Panc1 (cell line): ENCODE data around the gene USP10. TPM values are rescaled to one million over a fixed set of nuclear protein-coding genes. Genes with fewer than 3 reads are reported as not detected.

Experiments used
- ATAC-seq: fragments of 200-7000 bp; cut with Tn5 transposase; 2 replicates; pipeline ENCODE4 v1.9.1; 2020; ENCODE audit warnings: mild to moderate bottlenecking, moderate library complexity
- BruUV-seq: library from RNA; stranded (reverse); fragments of 400-500 nt; replicated peaks from 2 replicates; lab custom pipeline; 2021; lab: Mats Ljungman, UMichigan
- CTCF ChIA-PET: fragments of 300-600 bp; sonication (Branson Sonifier 250); formaldehyde crosslinking; loops from one replicate; lab custom pipeline; 2022; ENCODE audit warnings: antibody characterized with exemption; lab: Charles Lee
- POLR2A ChIA-PET: fragments of 300-600 bp; sonication (Branson Sonifier 250); formaldehyde crosslinking; loops from one replicate; lab custom pipeline; 2022; ENCODE audit warnings: antibody characterized with exemption; lab: Charles Lee
- DNase-seq: peaks from one replicate; pipeline ENCODE4 v3.0.0-alpha.2; 2010; ENCODE audit warnings: low read depth, low spot score
- H3K27ac ChIP-seq: 2 replicates; pipeline ENCODE4 v1.5.1; 2011; ENCODE audit warnings: mild to moderate bottlenecking, low read length, inconsistent platforms
- H3K27me3 ChIP-seq: fragments of 200-500 bp; sonication (Bioruptor generic); 2 replicates; pipeline ENCODE4 v1.6.0; 2014; ENCODE audit warnings: low read length, inconsistent platforms; ENCODE audit not compliant: control insufficient read depth, insufficient read depth
- H3K36me3 ChIP-seq: fragments of 200-500 bp; sonication (Bioruptor generic); 2 replicates; pipeline ENCODE4 v1.5.1; 2014; ENCODE audit warnings: inconsistent platforms, mild to moderate bottlenecking, low read length, moderate library complexity; ENCODE audit not compliant: control insufficient read depth, insufficient read depth
- H3K4me1 ChIP-seq: 2 replicates; pipeline ENCODE4 v1.5.1; 2011; ENCODE audit warnings: inconsistent platforms, mild to moderate bottlenecking, low read length, moderate library complexity; ENCODE audit not compliant: control insufficient read depth, insufficient read depth
- H3K4me3 ChIP-seq, 2 experiments: 2 replicates each; pipeline ENCODE4 v1.5.1; 2011 to 2012; ENCODE audit warnings: low read depth in 2 of 2, low read length in 2 of 2, mild to moderate bottlenecking in 2 of 2, inconsistent platforms in 1 of 2, moderate library complexity in 1 of 2
- H3K9me3 ChIP-seq: fragments of 200-500 bp; sonication (Bioruptor generic); 2 replicates; pipeline ENCODE4 v1.5.1; 2014; ENCODE audit warnings: low read depth, mild to moderate bottlenecking, inconsistent platforms, low read length, moderate library complexity; ENCODE audit not compliant: control insufficient read depth, insufficient read depth
- POLR2AphosphoS5 ChIP-seq: IDR thresholded peaks from 2 replicates; pipeline ENCODE4 v1.6.1; 2012; ENCODE audit warnings: mild to moderate bottlenecking, low read depth, low read length, moderate library complexity
- SIN3A ChIP-seq: IDR thresholded peaks from 2 replicates; pipeline ENCODE4 v1.6.1; 2012; ENCODE audit warnings: low read depth, mild to moderate bottlenecking, low read length, moderate library complexity, borderline replicate concordance; ENCODE audit not compliant: insufficient read depth
- TCF7L2 ChIP-seq: IDR thresholded peaks from 2 replicates; pipeline ENCODE4 v1.6.1; 2011; ENCODE audit warnings: mild to moderate bottlenecking, low read depth, low read length, inconsistent platforms
- in situ Hi-C: cut with HindIII; loops from 2 replicates; pipeline ENCODE4 v1.10.0; 2016; ENCODE audit warnings: low sequenced_read_pairs, low pct_unique_long_range_greater_than_20kb
- intact Hi-C: fragments of 100-400 bp; cut with micrococcal nuclease; formaldehyde crosslinking; loops from one replicate; pipeline ENCODE4 v1.10.0; 2022; ENCODE audit not compliant: unreplicated experiment
- total RNA-seq: library from RNA; stranded (reverse); gene quantifications from one replicate; pipeline ENCODE4 v1.2.1, GENCODE V29; 2021; ENCODE audit not compliant: unreplicated experiment
- TF ChIP-seq, protein P1 (sequence below), 2 experiments: IDR thresholded peaks; 2 replicates each; pipeline ENCODE4 v1.6.1; 2011 to 2012; ENCODE audit warnings: low read depth in 2 of 2, control low read depth in 1 of 2, low read length in 1 of 2, mild to moderate bottlenecking in 1 of 2, moderate library complexity in 1 of 2; ENCODE audit not compliant: insufficient read depth in 1 of 2
- TF ChIP-seq, protein P2 (sequence below): fragments of 450-650 bp; IDR thresholded peaks from 2 replicates; pipeline ENCODE4 v1.5.1; 2017; ENCODE audit warnings: mild to moderate bottlenecking

Gene USP10
- total RNA-seq, 1 experiment from 2014 or later, result 77.4 TPM

DNA sequence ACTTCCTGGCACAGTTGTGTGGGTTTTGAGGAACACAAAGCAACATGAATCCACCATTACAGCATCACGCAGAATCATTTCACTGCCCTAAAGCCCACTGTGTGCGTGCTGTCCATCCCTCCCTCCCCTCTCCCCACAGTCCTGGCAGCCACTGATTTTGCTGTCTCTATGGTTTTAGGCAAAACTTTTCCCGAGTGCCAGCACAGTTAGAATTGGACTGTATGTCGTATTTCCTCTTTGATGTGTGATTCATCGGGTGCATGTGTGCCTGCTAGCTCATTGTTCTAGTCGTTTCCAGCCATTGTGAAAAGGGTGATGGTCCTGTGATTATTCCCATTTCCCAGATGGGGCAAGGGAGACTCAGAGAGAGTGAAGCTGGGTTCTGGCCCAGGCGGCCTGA lies 38.8 kb upstream of the USP10 start:
- intact Hi-C loops, result no loop called here

DNA sequence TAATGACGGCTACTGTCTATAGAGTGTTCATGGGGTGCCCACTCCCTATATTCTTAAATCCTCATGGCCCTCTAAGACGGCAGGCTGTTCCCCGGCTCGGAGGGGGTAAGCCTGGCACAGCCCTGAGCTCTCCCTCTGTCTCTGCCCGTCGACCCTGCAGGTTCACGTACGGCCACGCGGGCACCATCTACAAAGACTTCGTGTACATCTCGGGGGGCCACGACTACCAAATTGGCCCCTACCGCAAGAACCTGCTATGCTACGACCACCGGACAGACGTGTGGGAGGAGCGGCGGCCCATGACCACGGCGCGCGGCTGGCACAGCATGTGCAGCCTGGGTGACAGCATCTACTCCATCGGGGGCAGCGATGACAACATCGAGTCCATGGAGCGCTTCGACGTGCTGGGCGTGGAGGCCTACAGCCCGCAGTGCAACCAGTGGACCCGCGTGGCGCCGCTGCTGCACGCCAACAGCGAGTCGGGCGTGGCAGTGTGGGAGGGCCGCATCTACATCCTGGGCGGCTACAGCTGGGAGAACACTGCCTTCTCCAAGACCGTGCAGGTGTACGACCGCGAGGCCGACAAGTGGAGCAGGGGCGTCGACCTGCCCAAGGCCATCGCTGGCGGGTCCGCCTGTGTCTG lies 38.3 kb upstream of the USP10 start:
- CTCF ChIA-PET, result no interaction called here
- Histone ChIP-seq H3K4me3 (no peak overlapping the region), H3K27ac (no peak overlapping the region), H3K9me3 (no peaks in the 10 kb centered on the region), H3K4me1 (no peaks in the 10 kb centered on the region), H3K27me3 (no peaks in the 10 kb centered on the region), H3K36me3 (no peaks in the 10 kb centered on the region)
- ATAC-seq (no peak), DNase-seq (no peak)
- BruUV-seq, result no TSS peak
- TF ChIP-seq TCF7L2, result no peak
- TF ChIP-seq, protein P1, sequence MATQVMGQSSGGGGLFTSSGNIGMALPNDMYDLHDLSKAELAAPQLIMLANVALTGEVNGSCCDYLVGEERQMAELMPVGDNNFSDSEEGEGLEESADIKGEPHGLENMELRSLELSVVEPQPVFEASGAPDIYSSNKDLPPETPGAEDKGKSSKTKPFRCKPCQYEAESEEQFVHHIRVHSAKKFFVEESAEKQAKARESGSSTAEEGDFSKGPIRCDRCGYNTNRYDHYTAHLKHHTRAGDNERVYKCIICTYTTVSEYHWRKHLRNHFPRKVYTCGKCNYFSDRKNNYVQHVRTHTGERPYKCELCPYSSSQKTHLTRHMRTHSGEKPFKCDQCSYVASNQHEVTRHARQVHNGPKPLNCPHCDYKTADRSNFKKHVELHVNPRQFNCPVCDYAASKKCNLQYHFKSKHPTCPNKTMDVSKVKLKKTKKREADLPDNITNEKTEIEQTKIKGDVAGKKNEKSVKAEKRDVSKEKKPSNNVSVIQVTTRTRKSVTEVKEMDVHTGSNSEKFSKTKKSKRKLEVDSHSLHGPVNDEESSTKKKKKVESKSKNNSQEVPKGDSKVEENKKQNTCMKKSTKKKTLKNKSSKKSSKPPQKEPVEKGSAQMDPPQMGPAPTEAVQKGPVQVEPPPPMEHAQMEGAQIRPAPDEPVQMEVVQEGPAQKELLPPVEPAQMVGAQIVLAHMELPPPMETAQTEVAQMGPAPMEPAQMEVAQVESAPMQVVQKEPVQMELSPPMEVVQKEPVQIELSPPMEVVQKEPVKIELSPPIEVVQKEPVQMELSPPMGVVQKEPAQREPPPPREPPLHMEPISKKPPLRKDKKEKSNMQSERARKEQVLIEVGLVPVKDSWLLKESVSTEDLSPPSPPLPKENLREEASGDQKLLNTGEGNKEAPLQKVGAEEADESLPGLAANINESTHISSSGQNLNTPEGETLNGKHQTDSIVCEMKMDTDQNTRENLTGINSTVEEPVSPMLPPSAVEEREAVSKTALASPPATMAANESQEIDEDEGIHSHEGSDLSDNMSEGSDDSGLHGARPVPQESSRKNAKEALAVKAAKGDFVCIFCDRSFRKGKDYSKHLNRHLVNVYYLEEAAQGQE (IDR thresholded peaks at IDR 0.05; ENCODE audit: insufficient read depth in 1 of 2, low read depth in 2 of 2, low read length in 1 of 2), result no peak
- TF ChIP-seq, protein P2, sequence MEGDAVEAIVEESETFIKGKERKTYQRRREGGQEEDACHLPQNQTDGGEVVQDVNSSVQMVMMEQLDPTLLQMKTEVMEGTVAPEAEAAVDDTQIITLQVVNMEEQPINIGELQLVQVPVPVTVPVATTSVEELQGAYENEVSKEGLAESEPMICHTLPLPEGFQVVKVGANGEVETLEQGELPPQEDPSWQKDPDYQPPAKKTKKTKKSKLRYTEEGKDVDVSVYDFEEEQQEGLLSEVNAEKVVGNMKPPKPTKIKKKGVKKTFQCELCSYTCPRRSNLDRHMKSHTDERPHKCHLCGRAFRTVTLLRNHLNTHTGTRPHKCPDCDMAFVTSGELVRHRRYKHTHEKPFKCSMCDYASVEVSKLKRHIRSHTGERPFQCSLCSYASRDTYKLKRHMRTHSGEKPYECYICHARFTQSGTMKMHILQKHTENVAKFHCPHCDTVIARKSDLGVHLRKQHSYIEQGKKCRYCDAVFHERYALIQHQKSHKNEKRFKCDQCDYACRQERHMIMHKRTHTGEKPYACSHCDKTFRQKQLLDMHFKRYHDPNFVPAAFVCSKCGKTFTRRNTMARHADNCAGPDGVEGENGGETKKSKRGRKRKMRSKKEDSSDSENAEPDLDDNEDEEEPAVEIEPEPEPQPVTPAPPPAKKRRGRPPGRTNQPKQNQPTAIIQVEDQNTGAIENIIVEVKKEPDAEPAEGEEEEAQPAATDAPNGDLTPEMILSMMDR, result no peak
- no peak for TF ChIP-seq POLR2AphosphoS5
- TF ChIP-seq SIN3A, result no peak
- intact Hi-C loops (no loop called here), in situ Hi-C loops (no loop called here)
- POLR2A ChIA-PET, result no interaction called here

More for the DNA sequence above, 38.8 kb upstream of the USP10 start:
- BruUV-seq, result no TSS peak
- no peaks in the 10 kb centered on the region for H3K4me1 ChIP-seq
- H3K36me3 ChIP-seq, result no peaks in the 10 kb centered on the region
- DNase-seq (no peak), ATAC-seq (no peak)
- ChIA-PET CTCF (no interaction called here), POLR2A (no interaction called here)
- H3K27me3 ChIP-seq, result no peaks in the 10 kb centered on the region
- H3K27ac ChIP-seq, result no peak overlapping the region
- H3K4me3 ChIP-seq, result no peak overlapping the region
- no peaks in the 10 kb centered on the region for H3K9me3 ChIP-seq
- in situ Hi-C loops, result no loop called here
- no peak for TF ChIP-seq SIN3A
- TF ChIP-seq, protein P1 (IDR thresholded peaks at IDR 0.05; ENCODE audit: insufficient read depth in 1 of 2, low read depth in 2 of 2, low read length in 1 of 2), result no peak
- TF ChIP-seq, protein P2, result no peak
- TF ChIP-seq TCF7L2, result no peak
- TF ChIP-seq POLR2AphosphoS5, result no peak
